Measurements from ENCODE around the gene MSI2.

GRCh38 chr17:57614742-57615141, 358.4 kb downstream of the MSI2 start:
- TF ChIP-seq ZNF274 (IDR thresholded peaks at IDR 0.05; ENCODE audit: low read depth, low read length), result no peak
- no peak for TF ChIP-seq YY1 (IDR thresholded peaks at IDR 0.05; ENCODE audit: insufficient read depth, insufficient read length)
